SU-DHL-6 (cell line): ENCODE measurements around the gene CSNK1A1.

ENCODE experiments used
- EZH2phosphoT487 ChIP-seq: fragments of 200-600 bp; sonication (generic), shearing (Covaris generic); conservative IDR thresholded peaks from 2 replicates; pipeline ENCODE4 v1.6.1; 2018; ENCODE audit warnings: mild to moderate bottlenecking, antibody characterized with exemption, low read length, moderate library complexity, mixed read lengths
- TF ChIP-seq, protein P1 (sequence below): fragments of 200-600 bp; sonication (generic); IDR thresholded peaks from one replicate; pipeline ENCODE4 v1.5.1; 2017; ENCODE audit warnings: antibody characterized with exemption, mild to moderate bottlenecking, low read length, moderate library complexity; ENCODE audit not compliant: insufficient read depth, poor library complexity, severe bottlenecking

DNA sequence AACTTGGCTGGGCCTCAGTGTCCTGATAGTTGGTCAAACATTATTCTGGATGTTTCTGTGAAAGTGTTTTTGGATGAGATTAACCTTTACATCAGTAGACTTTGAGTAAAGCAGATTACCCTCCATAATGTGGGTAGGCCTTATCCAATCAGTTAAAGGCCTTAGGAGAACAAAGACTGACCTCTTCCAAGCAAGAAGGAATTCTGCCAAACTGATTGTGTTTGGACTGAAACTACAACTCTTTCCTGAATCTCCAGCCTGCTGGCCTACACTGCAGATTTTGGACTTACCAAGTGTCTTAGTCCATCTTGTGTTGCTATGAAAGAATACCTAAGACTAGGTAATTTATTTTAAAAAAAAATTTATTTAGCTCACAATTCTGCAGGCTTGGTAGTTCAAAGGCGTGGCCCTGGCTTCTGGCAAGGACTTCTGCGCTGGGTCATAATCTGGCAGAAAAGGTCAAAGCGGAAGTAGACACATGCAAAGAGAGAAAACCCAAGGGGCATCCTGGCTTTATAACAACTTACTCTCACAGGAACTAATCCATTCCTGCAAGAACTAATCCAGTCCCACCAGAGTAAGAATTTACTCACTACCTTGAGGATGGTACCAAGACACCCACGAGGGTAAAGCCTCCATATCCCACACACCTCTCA is 21.5 kb upstream of the CSNK1A1 start:
- TF ChIP-seq, protein P1, sequence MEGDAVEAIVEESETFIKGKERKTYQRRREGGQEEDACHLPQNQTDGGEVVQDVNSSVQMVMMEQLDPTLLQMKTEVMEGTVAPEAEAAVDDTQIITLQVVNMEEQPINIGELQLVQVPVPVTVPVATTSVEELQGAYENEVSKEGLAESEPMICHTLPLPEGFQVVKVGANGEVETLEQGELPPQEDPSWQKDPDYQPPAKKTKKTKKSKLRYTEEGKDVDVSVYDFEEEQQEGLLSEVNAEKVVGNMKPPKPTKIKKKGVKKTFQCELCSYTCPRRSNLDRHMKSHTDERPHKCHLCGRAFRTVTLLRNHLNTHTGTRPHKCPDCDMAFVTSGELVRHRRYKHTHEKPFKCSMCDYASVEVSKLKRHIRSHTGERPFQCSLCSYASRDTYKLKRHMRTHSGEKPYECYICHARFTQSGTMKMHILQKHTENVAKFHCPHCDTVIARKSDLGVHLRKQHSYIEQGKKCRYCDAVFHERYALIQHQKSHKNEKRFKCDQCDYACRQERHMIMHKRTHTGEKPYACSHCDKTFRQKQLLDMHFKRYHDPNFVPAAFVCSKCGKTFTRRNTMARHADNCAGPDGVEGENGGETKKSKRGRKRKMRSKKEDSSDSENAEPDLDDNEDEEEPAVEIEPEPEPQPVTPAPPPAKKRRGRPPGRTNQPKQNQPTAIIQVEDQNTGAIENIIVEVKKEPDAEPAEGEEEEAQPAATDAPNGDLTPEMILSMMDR = no peak
- TF ChIP-seq EZH2phosphoT487 = no peak
